CD14-positive monocyte (primary cell): ENCODE data around the gene HS6ST2. TPM values are rescaled to one million over a fixed set of nuclear protein-coding genes. Genes with fewer than 3 reads are reported as not detected.

Experiments
- DNase-seq, 3 donors: peaks; one replicate each; pipeline ENCODE4 v3.0.0-alpha.2; 2011 to 2022
- H2AFZ ChIP-seq: 2 replicates; pipeline ENCODE4 v1.6.0; 2012; ENCODE audit warnings: mild to moderate bottlenecking, low read depth, low read length, inconsistent platforms; ENCODE audit not compliant: insufficient read depth, poor library complexity, severe bottlenecking
- H3K27ac ChIP-seq, 2 donors: 1 replicate in 1 of 2; 2 replicates in 1 of 2; pipeline ENCODE4 v1.5.1; 2012 to 2013; ENCODE audit warnings: low read length in 2 of 2, control low read depth in 1 of 2, inconsistent platforms in 1 of 2, low read depth in 1 of 2, mild to moderate bottlenecking in 1 of 2
- H3K27me3 ChIP-seq, 2 donors: one replicate each; pipeline versions ENCODE4 v1.6.0 to v1.6.1; 2011 to 2013; ENCODE audit warnings: low read length in 2 of 2; ENCODE audit not compliant: control insufficient read depth in 2 of 2, insufficient read depth in 2 of 2
- H3K36me3 ChIP-seq, 2 donors: replicated peaks in 1 of 2; 1 replicate in 1 of 2; 2 replicates in 1 of 2; pipeline versions ENCODE4 v1.5.1 to v1.6.1; 2012 to 2013; ENCODE audit warnings: low read length in 2 of 2, control low read depth in 1 of 2, inconsistent platforms in 1 of 2, mild to moderate bottlenecking in 1 of 2; ENCODE audit not compliant: insufficient read depth in 2 of 2, control insufficient read depth in 1 of 2
- H3K4me1 ChIP-seq, 2 donors: 1 replicate in 1 of 2; 2 replicates in 1 of 2; pipeline versions ENCODE4 v1.5.1 to v1.6.1; 2012 to 2013; ENCODE audit warnings: low read length in 2 of 2, control low read depth in 1 of 2, inconsistent platforms in 1 of 2, mild to moderate bottlenecking in 1 of 2, moderate library complexity in 1 of 2; ENCODE audit not compliant: insufficient read depth in 2 of 2, control insufficient read depth in 1 of 2
- H3K4me2 ChIP-seq: replicated peaks from 2 replicates; pipeline ENCODE3; 2012; ENCODE audit warnings: low read length, moderate library complexity, mild to moderate bottlenecking; ENCODE audit not compliant: poor library complexity, severe bottlenecking; ENCODE audit errors: extremely low read depth
- H3K4me3 ChIP-seq, 3 experiments: fragments of 200-600 bp in 1 of 3; sonication (generic) in 1 of 3; replicated peaks in 1 of 3; 1 replicate in 2 of 3; 2 replicates in 1 of 3; pipeline ENCODE4 v1.5.1; 2011 to 2013; ENCODE audit warnings: low read length in 3 of 3, mild to moderate bottlenecking in 3 of 3, control low read depth in 2 of 3, low read depth in 2 of 3, inconsistent platforms in 1 of 3, moderate library complexity in 1 of 3
- H3K79me2 ChIP-seq: 2 replicates; pipeline ENCODE4 v1.6.0; 2012; ENCODE audit warnings: mild to moderate bottlenecking, control low read depth, inconsistent platforms, low read length, moderate library complexity; ENCODE audit not compliant: insufficient read depth
- H3K9ac ChIP-seq: 2 replicates; pipeline ENCODE4 v1.6.0; 2017; ENCODE audit warnings: low read length, mild to moderate bottlenecking; ENCODE audit not compliant: insufficient read depth, poor library complexity, severe bottlenecking
- H3K9me3 ChIP-seq, 2 donors: replicated peaks in 1 of 2; 1 replicate in 1 of 2; 2 replicates in 1 of 2; pipeline versions ENCODE4 v1.5.1 to v1.6.1; 2012 to 2013; ENCODE audit warnings: low read length in 2 of 2, control low read depth in 1 of 2; ENCODE audit not compliant: control insufficient read depth in 1 of 2, insufficient read depth in 1 of 2
- H4K20me1 ChIP-seq: 2 replicates; pipeline ENCODE4 v1.6.0; 2012; ENCODE audit warnings: mild to moderate bottlenecking, low read length, control low read depth, moderate library complexity; ENCODE audit not compliant: insufficient read depth
- H3K27ac Mint-ChIP-seq, 7 donors: one replicate each; pipeline ENCODE4 v1.8.0; 2020; ENCODE audit warnings: mild to moderate bottlenecking in 7 of 7, mixed read lengths in 7 of 7, moderate library complexity in 6 of 7, inconsistent platforms in 2 of 7
- H3K27me3 Mint-ChIP-seq, 3 donors: one replicate each; pipeline ENCODE4 v1.8.0; 2021 to 2022; ENCODE audit warnings: low read depth in 3 of 3, mild to moderate bottlenecking in 3 of 3, mixed read lengths in 3 of 3, moderate library complexity in 3 of 3, inconsistent platforms in 1 of 3
- H3K36me3 Mint-ChIP-seq, 2 donors: one replicate each; pipeline ENCODE4 v1.8.0; 2020; ENCODE audit warnings: mixed read lengths in 2 of 2, inconsistent platforms in 1 of 2, mild to moderate bottlenecking in 1 of 2
- H3K4me1 Mint-ChIP-seq: one replicate; pipeline ENCODE4 v1.8.0; 2020; ENCODE audit warnings: mild to moderate bottlenecking, mixed read lengths
- H3K4me3 Mint-ChIP-seq, 2 donors: one replicate each; pipeline ENCODE4 v1.8.0; 2020; ENCODE audit warnings: mild to moderate bottlenecking in 2 of 2, mixed read lengths in 2 of 2, moderate library complexity in 1 of 2
- H3K9me3 Mint-ChIP-seq, 7 donors: one replicate each; pipeline ENCODE4 v1.8.0; 2020 to 2022; ENCODE audit warnings: mixed read lengths in 7 of 7, mild to moderate bottlenecking in 6 of 7, moderate library complexity in 6 of 7, inconsistent platforms in 2 of 7
- CTCF ChIP-seq: fragments of 200-600 bp; IDR thresholded peaks from one replicate; pipeline ENCODE4 v1.8.0; 2022; ENCODE audit warnings: antibody characterized with exemption, mild to moderate bottlenecking
- WGBS: methylation state at CpG from one replicate; pipeline ENCODE4 v1.1.5; 2013; ENCODE audit warnings: missing lambda C conversion rate; ENCODE audit not compliant: insufficient coverage; 5-methylcytosine and 5-hydroxymethylcytosine counted together
- intact Hi-C, 2 donors: fragments of 100-400 bp; cut with micrococcal nuclease; formaldehyde crosslinking; loops; one replicate each; pipeline versions ENCODE4 v1.15.0 to v1.15.1; 2023
- polyA plus RNA-seq, 3 donors: library from polyadenylated mRNA; depleted of rRNA in 1 of 3; unstranded in 2 of 3; stranded (reverse) in 1 of 3; fragments of 300-500 nt in 2 of 3; fragments of >200 nt in 1 of 3; fragmentation: Illumina TruSeq in 2 of 3; gene quantifications; 1 replicate in 2 of 3; 2 replicates in 1 of 3; pipeline ENCODE4 v1.2.3, GENCODE V29; 2012 to 2021

Gene HS6ST2
- polyA plus RNA-seq, 3 donors, result not detected

- no peaks in the 10 kb centered on the region for H3K36me3 Mint-ChIP-seq
- no peaks in the 10 kb centered on the region for H3K4me1 Mint-ChIP-seq
- no peak for TF ChIP-seq CTCF
- no peak overlapping the region for H3K27ac ChIP-seq
- intact Hi-C loops, result no loop called here
- H3K27ac Mint-ChIP-seq, result no peak overlapping the region
- DNase-seq, result no peak
- H3K4me2 ChIP-seq, result no peak overlapping the region
- peaks cover 0 to 5% (median 0%) of the 10 kb centered on the region in 3 donors for H3K27me3 Mint-ChIP-seq
- no peaks in the 10 kb centered on the region for H3K36me3 ChIP-seq
- H3K4me1 ChIP-seq, result no peaks in the 10 kb centered on the region
- no peak overlapping the region for H3K9ac ChIP-seq
- H3K27me3 ChIP-seq, result no peaks in the 10 kb centered on the region
- H3K9me3 Mint-ChIP-seq, result peaks cover 0 to 4% (median 1%) of the 10 kb centered on the region in 7 donors
- no peak overlapping the region for H3K4me3 Mint-ChIP-seq
- H3K79me2 ChIP-seq, result no peaks in the 10 kb centered on the region
- no peak overlapping the region for H2AFZ ChIP-seq
- no CpG with 5 or more reads among the region's 3 CpGs for WGBS
- no peaks in the 10 kb centered on the region for H4K20me1 ChIP-seq
- no peaks in the 10 kb centered on the region for H3K9me3 ChIP-seq
- no peak overlapping the region for H3K4me3 ChIP-seq
Measured at GRCh38 chrX:132861076-132861475, 97.4 kb downstream of the HS6ST2 start.

- Mint-ChIP-seq H3K27ac (no peak overlapping the region), H3K4me1 (no peaks in the 10 kb centered on the region), H3K9me3 (peaks cover 0 to 2% (median 1%) of the 10 kb centered on the region in 7 donors), H3K4me3 (no peak overlapping the region), H3K36me3 (no peaks in the 10 kb centered on the region), H3K27me3 (peaks cover 0 to 5% (median 0%) of the 10 kb centered on the region in 3 donors)
- intact Hi-C loops, result no loop called here
- Histone ChIP-seq H3K79me2 (no peaks in the 10 kb centered on the region), H3K4me2 (no peak overlapping the region), H3K4me3 (no peak overlapping the region), H3K27me3 (no peaks in the 10 kb centered on the region), H4K20me1 (no peaks in the 10 kb centered on the region), H3K27ac (no peak overlapping the region), H2AFZ (no peak overlapping the region), H3K4me1 (no peaks in the 10 kb centered on the region), H3K36me3 (no peaks in the 10 kb centered on the region), H3K9me3 (no peaks in the 10 kb centered on the region), H3K9ac (no peak overlapping the region)
- TF ChIP-seq CTCF, result no peak
- DNase-seq, result no peak
Measured at GRCh38 chrX:132860200-132860599, 98.2 kb downstream of the HS6ST2 start.
